NCI-H2196 (cell line): ENCODE data around the gene FIBCD1.

Experiments
- DNase-seq: peaks from one replicate; lab custom pipeline; 2025; ENCODE audit not compliant: unreplicated experiment; lab: John Stamatoyannopoulos, UW

The FIBCD1 gene

GRCh38 chr9:130897105-130897751, 41.8 kb downstream of the FIBCD1 start:
- DNase-seq = no peak

GRCh38 chr9:130896233-130897014, 42.6 kb downstream of the FIBCD1 start, which contains the start of gene QRFP:
TSS of gene QRFP (minus strand) at chr9:130896812. CDS start at chr9:130893838, 2,974 bp downstream.
- no peak for DNase-seq

- DNase-seq = no peak
Measured at GRCh38 chr9:130895481-130896232, 43.4 kb downstream of the FIBCD1 start.

- no peak for DNase-seq
Measured at GRCh38 chr9:130895038-130895437, 44.0 kb downstream of the FIBCD1 start.

- DNase-seq = no peak
Measured at GRCh38 chr9:130894546-130894945, 44.5 kb downstream of the FIBCD1 start.

GRCh38 chr9:130893341-130894101, 45.5 kb downstream of the FIBCD1 start:
- DNase-seq = no peak

- DNase-seq = no peak
Measured at GRCh38 chr9:130892477-130893304, 46.4 kb downstream of the FIBCD1 start.

GRCh38 chr9:130891688-130892476, 47.2 kb downstream of the FIBCD1 start:
- no peak for DNase-seq

GRCh38 chr9:130890870-130891687, 48.0 kb downstream of the FIBCD1 start:
- DNase-seq = no peak

- DNase-seq = no peak
Measured at GRCh38 chr9:130890124-130890523, 48.9 kb downstream of the FIBCD1 start.

GRCh38 chr9:130888146-130888885, 50.7 kb downstream of the FIBCD1 start:
- no peak for DNase-seq

GRCh38 chr9:130887494-130888144, 51.4 kb downstream of the FIBCD1 start:
- no peak for DNase-seq

- DNase-seq = no peak
Measured at GRCh38 chr9:130886981-130887380, 52.1 kb downstream of the FIBCD1 start.

- DNase-seq = no peak
Measured at GRCh38 chr9:130885484-130886375, 53.3 kb downstream of the FIBCD1 start.

- no peak for DNase-seq
Measured at GRCh38 chr9:130884542-130885483, 54.2 kb downstream of the FIBCD1 start.
